GM19438 (cell line): Measurements from ENCODE around the gene PADI4.

Experiments
- ATAC-seq: cut with Tn5 transposase; IDR thresholded peaks from one replicate; pipeline ENCODE4 v1.9.1; 2021; ENCODE audit warnings: low read depth; ENCODE audit not compliant: unreplicated experiment

Gene PADI4, protein sequence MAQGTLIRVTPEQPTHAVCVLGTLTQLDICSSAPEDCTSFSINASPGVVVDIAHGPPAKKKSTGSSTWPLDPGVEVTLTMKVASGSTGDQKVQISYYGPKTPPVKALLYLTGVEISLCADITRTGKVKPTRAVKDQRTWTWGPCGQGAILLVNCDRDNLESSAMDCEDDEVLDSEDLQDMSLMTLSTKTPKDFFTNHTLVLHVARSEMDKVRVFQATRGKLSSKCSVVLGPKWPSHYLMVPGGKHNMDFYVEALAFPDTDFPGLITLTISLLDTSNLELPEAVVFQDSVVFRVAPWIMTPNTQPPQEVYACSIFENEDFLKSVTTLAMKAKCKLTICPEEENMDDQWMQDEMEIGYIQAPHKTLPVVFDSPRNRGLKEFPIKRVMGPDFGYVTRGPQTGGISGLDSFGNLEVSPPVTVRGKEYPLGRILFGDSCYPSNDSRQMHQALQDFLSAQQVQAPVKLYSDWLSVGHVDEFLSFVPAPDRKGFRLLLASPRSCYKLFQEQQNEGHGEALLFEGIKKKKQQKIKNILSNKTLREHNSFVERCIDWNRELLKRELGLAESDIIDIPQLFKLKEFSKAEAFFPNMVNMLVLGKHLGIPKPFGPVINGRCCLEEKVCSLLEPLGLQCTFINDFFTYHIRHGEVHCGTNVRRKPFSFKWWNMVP

DNA sequence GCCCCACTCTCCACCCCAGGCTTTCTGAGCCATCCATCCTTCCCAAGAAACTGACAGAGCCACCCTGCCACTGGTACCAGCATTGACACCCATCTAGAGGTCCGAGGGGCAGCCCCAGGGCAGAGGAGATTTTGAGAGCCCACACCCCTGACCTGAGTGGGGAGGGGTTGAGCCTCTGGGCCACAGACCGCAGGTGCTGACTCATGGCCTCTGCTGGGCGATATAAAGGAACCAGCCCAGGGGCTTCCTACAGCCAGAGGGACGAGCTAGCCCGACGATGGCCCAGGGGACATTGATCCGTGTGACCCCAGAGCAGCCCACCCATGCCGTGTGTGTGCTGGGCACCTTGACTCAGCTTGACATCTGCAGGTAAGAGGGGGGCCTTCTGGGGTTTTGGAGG is at the start of gene PADI4:
Gene PADI4, plus strand, starts transcription at position 252 of the 400 bp plus-strand sequence. Its CDS starts 26 bp downstream, at position 278.
- no peak for ATAC-seq

DNA sequence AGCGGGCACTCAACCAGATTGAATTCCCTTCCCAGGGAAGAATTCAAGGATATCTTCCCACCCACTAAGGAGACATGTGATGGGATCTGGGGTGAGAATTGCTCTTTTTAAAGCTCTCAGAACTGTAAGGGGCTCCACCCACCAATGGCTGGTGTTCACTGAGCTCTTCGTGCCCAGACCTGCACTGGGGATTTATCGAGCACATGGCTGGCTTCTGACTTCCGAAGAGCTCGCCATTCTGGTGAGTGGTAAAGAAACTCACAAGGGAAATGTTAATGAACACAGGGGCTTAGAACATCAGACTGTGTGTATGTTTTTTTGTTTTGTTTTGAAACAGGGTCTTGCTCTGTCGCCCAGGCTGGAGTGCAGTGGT is 49.3 kb upstream of the PADI4 start:
- ATAC-seq, result no peak

DNA sequence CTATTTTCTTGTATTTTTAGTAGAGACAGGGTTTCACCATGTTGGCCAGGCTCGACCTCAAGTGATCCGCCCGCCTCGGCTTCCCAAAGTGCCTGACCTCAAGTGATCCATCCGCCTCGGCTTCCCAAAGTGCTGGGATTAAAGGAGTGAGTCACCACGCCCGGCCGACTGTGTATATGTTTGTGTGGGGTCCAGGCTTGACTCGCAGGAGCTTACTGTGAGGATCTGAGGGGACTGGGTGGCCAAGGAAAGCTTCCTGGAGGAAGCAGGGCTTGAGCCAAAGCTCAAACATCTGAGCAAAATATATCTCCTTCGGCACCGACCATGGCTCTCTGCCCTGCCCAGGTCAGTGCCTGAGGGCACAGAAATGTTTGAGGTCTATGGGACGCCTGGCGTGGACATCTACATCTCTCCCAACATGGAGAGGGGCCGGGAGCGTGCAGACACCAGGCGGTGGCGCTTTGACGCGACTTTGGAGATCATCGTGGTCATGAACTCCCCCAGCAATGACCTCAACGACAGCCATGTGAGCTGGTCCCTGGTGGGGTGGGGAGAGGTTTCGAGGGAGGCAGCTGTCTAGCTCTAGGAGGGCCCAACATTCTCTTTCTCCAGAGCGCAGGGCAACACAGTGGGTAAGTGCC is 48.6 kb upstream of the PADI4 start:
- ATAC-seq, result no peak

DNA sequence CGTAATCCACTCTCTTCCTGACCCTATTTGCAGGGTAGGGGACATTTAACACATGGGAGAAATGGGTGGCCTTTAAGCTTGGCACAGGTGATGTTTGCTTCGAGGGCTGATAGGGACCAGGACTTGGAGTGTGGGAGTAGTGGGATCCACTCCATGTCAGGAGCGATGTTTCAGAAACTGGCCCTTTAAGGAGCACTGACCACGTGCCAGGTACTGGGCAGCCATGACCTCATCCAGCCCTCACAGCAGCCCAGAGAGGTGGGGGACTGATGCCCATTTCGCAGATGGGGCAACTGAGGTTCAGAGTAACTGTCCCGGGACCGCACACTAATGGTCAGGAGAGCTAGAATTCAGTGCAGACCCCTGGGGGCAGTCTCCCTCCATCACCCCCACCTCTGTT is 47.7 kb upstream of the PADI4 start:
- ATAC-seq, result no peak

DNA sequence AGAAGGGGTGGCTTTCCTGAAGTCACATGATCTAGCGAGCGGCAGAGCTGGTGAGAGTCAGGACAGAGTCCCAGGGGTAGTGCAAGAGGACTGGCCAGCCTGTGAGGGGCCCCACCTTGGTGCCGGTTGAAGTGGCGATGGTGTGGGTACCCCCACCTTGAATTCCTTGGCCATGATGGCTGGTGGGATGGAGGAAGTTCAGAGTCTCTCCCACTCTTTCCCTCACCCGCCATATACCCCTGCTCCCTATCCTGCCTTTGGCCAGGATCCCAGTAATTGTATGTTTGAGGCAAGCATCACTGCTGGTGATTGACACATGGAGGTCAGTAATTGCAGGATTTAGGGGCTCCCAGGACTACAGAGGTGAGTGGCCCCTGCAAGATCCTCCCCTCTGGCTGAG is 47.3 kb upstream of the PADI4 start:
- ATAC-seq, result no peak

DNA sequence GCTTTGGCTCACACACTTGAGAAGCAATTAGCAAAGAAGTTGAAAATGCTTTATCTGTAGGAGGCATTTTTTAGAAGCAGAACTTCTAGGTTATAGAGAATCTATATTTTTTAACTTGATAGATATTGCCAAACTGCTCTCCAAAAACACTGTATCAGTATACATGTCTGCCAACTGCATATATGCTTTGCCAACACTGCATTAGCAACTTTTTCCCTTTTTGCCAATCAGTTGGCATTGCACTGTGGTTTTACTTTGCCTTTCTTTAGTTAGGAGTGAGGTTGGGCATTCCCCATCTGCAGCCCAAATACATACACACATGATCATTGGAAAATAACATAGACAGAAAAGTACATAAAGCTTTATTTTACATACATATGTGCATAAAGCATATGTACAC is 44.1 kb upstream of the PADI4 start:
- ATAC-seq, result no peak

DNA sequence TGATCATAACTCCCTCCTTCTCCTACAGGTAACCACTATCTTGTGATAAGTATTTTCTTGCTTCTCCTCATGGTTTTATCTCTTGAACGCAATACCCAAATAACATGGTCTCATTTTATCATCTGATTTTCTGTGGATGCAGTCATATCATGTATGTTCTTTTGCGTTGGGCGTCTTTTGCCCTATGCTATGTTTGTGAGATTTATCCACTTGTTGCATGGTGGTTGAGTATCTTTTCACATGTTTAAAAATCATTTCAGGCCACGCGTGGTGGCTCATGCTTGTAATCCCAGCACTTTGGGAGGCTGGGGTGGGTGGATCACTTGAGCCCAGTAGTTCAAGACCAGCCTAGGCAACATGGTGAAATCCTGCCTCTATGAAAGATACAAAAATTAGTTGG is 43.5 kb upstream of the PADI4 start:
- ATAC-seq, result no peak

DNA sequence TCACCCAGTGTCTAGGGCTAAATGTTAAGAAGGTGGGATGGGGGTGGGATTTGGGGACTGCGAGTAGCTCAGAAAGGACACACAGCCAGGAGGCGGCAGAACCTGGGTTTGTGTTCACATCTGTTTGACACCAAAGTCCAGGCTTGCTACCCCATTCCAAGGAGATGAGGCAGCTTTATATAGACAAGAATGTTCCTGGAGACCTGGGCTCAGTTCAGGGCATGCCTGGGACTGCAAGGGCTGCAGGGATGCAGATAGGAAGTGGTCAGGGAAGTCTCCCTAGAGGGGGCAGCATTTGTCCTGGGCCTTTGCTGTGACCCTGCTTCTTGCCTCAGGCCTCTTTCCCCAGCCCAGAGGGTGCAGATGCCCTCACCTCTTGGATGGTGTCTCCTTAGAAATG is 42.8 kb upstream of the PADI4 start:
- no peak for ATAC-seq

DNA sequence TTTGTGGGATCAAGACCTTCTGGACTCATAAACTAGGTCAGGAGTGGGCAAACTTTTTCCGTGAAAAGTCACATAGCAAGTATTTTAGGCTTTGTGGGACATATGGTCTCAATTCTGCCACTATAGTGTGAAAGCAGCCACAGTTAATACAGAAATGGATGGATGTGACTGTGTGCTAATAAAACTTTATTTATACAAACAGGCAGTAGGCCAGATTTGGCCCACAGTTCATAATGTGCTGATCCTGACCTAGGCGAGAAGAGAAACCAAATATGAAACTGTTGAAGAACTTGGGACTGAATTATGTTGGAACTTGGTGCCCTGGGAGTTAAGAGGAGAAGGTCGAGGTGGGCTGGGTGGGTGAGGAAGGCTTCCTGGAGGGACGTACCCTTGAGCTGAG is 42.0 kb upstream of the PADI4 start:
- no peak for ATAC-seq

DNA sequence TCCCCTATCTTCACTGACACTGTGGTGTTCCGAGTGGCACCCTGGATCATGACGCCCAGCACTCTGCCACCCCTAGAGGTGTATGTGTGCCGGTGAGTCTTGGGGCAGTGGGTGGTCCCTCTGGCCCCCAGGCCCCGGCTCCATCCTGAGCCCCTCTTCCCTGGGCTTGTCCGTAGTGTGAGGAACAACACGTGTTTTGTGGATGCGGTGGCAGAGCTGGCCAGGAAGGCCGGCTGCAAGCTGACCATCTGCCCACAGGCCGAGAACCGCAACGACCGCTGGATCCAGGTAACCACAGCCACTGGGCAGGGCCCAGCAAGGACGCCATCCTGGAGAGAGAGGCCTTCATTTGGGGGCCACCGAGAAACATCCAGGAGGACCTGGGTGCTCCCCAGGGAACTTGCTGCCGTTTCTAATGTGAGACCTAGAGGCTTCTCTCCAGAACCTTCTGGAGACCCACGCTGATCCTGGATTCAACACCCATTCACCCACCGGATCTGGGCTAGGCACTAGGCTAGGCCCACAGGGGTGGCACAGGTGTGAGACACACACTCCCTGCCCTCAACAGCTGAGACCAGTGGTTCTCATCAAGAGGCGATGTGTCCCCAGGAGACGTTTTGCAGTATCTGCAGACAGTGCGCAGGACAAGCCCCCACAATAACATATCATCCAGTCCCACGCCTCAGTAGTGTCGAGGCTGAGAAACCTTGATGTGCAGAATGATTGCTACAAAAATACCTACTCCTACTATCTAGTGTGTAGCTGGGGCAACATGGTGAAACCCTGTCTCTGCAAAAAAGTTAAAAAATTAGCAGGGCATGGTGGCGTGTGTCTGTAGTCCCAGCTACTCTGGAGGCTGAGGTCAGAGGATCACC is 36.9 kb upstream of the PADI4 start:
- no peak for ATAC-seq

DNA sequence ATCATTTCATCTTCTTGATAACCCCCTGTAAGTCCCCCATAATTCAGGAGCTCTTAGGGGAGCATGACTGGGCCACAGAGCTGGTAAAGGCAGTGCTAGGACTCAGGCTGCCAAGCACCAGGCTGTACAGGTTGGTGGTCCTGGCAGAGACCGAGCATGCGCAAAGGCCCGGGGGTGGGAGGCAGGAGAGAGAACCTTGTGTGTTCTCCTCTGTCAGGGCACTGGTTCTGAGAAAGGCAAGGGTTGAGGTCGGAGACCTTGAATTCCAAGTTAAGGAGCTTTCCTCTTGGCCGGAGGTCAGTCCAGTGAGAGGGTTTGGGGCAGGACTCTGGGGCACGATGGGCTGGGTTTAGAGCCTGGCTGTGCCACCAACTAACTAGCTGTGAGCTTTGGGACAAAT is 35.9 kb upstream of the PADI4 start:
- ATAC-seq, result no peak

DNA sequence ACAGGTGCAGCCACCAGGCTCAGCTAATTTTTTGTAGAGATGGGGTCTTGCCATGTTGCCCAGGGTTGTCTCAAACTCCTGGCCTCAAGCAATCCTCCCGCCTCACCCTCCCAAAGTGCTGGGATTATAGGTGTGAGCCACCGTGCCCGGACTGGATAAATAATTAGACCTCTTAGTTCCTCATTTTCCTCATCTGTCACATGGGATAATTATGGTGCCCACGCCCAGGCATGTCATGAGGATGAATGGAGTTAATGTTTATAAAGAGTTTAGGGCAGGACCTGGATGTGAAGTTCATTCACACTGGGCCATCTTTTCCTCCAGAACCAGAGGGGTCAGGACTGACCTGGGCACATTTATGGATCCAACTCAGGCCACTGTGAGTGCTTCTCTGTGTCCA is 35.4 kb upstream of the PADI4 start:
- ATAC-seq, result no peak

DNA sequence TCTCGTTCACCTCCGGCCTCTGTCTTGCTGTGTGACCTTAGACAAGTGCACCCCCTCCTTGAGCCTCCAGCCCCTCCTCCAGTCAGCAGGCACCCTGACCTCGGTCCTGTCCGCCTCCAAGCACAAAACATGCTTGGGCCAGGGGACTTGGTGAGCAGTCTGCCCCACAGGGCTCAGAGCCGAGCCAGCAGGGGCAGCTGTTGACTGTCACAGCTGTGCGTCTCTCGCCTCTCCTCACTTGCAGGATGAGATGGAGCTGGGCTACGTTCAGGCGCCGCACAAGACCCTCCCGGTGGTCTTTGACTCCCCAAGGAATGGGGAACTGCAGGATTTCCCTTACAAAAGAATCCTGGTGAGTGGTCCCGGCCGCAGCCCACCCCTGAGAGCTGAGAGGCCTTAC is 34.9 kb upstream of the PADI4 start:
- no peak for ATAC-seq

DNA sequence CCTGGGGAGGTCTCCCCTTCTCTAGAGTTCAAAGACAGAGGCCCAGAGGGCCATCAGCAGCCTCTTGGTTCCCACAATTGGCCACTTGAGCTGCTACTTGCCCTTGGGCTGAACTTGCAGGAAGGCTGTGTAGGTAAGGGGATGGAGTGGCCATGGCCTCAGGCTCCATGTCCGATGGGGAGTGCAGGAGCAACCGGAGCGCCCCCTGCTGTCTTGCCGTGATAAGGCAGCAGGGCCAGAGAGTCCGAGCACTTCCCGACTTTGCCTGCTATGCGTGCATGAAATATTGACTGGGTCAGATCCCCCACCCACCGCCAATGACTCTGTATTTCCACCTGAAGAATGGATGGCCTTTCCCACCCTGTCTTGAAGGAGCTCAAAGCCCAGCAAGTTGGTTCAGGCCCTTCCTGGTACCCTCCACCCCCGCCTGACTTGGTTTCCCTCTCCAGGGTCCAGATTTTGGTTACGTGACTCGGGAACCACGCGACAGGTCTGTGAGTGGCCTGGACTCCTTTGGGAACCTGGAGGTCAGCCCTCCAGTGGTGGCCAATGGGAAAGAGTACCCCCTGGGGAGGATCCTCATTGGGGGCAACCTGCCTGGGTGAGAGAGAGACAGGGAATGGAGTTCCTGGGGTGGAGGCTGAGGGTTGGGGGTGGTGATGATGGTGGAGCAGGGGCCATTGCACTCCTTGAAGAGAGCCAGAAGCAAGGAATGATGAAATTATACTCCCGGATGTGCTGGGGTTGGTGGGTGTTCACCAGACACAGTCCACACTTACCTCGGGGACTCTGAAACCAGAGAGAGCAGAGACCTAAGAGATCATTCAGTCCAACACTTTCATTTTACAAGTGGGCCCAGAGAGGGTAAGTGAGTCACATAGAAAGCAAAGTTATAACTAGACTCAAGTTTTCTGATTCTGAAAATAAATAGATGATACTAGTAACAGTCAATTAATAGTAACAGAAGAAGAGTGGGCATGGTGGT is 33.5 kb upstream of the PADI4 start:
- ATAC-seq, result no peak

DNA sequence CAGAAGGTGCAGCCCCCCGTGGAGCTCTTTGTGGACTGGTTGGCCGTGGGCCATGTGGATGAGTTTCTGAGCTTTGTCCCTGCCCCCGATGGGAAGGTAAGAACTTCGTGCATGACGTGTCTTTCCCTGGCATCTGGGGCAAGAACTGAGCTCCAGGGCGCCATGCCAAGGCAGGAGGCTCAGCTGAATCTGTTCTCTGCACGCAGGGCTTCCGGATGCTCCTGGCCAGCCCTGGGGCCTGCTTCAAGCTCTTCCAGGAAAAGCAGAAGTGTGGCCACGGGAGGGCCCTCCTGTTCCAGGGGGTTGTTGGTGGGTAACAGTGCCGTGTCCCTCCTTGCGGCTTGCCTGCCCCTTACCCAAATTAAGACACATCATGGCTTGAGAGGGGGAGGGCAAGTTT is 31.4 kb upstream of the PADI4 start:
- ATAC-seq, result no peak

DNA sequence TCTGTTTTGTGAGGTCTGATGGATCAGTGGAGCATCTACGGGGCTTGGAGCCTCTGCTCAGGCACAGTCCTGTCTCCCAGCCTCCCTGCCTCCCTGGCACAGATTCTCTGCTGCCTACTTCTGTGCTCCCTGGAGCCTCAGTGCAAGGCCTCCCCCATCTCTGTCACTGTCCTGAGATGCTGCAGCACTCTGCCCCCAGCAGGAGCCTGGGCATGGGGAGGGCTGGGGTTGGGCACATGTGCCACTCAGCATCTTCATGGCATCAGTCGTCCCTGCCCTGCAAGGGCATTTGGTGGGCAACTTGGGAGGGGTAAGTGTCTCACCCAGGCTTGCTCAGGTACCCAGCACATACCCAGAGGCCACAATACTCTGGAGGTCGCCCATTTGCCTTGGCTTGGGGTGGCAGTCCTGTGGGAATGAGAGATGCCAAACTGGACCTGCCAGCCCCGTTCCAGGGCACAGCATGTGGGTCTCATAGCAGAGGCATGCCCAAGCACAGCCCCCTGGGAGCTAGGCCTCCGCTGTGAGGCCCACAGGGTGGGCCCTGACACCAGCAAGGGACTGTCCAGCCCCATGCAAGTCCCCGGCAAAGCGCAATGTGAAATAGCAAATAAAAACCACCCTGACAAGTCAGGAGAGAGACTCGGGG is 30.4 kb upstream of the PADI4 start:
- no peak for ATAC-seq

DNA sequence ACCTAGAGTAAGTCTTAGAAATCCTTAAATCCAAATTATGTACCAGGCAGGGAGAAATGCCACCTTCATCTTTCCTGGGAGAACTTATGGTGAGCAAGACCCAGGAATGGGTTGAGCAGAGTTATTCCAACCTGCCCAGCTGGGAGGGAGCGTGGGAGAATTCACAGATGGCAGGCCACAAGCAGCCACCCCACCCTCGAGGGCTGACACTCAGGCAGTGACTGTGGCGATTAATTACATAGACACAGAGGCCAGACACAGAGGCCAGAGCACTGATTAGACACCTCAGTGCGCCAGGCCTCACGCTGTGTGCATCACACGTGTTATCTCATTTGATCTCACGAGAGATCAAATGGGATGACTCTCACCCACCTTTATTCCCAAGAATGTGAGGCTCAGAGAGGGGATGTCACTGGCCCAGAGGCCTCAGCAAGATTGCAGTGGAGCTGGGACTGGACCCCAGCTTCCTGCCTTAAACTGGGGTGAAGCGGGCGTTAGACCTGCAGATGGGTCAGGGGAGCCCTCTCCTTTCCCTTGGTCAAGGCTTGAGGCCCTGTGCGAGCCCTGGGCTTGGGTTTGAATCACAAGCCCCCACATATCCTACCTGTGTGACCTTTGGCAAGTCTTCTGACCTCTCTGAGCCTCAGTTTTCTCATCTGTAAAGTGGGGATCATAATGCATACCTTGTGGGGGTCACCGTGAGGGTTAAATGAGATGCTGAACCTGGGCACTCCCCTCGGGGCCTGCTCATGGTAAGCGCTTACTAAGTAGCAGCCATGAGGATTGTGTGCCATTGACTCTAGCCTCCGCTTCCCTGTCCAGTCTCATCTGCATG is 28.8 kb upstream of the PADI4 start:
- ATAC-seq, result no peak

DNA sequence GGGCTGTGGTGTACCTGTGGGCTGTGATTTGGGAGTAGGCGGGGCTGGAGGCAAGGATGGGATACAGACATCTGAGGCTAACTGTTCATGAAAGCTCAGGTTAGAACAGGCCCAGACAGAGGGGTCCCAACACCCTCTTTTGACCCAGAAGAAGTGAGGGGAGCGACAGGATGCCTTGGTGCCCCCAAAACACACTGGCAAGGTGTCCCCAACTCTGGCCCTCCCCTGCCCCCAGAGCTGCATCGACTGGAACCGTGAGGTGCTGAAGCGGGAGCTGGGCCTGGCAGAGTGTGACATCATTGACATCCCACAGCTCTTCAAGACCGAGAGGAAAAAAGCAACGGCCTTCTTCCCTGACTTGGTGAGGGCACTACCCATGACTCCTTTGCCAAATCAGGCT is 27.6 kb upstream of the PADI4 start:
- no peak for ATAC-seq
